ENCODE results near the gene SULT6B1.

DNA sequence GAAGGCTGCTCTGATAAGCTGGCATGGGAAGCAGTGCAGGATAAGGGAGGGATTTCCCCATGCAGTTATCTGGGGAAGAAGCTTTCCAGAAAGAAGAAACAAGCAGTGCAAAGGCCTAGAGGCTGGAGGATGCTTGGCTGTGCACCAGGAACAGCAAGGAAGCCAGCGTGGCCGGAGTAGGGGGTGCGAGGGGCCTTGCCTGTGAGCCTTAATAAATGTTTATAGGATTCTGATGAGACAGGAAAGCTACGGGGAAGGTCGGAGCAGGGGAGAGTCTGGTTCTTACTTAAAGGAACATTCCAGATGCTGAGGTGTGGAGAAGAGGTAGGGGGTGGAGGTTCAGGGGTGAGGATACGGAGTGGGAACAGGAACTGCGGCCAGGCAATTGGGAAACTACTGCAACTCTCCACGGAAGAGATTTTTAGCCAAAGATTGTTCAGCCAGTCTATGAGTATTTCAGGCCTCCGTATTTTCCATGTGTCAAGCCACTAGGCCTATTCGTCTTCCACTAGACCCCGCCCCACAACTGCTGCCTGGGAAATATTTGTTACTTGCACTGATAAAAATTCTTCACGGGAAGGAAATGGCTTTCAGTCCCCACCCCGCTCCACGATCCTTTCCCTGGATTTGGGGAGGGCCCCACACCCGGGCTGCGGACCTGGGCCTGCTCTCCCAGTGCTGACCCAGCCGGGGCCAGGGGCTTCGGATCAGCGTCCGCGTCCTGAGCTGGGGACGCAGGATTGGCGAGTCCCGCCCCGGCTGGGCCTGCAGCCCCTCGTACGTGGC, 32.2 kb downstream of the SULT6B1 start:
- no peak for TF ChIP-seq POLR2A (IDR thresholded peaks at IDR 0.05)
- TF ChIP-seq, protein P1, sequence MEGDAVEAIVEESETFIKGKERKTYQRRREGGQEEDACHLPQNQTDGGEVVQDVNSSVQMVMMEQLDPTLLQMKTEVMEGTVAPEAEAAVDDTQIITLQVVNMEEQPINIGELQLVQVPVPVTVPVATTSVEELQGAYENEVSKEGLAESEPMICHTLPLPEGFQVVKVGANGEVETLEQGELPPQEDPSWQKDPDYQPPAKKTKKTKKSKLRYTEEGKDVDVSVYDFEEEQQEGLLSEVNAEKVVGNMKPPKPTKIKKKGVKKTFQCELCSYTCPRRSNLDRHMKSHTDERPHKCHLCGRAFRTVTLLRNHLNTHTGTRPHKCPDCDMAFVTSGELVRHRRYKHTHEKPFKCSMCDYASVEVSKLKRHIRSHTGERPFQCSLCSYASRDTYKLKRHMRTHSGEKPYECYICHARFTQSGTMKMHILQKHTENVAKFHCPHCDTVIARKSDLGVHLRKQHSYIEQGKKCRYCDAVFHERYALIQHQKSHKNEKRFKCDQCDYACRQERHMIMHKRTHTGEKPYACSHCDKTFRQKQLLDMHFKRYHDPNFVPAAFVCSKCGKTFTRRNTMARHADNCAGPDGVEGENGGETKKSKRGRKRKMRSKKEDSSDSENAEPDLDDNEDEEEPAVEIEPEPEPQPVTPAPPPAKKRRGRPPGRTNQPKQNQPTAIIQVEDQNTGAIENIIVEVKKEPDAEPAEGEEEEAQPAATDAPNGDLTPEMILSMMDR (IDR thresholded peaks at IDR 0.05): no peak

Measured in transverse colon (tissue), 3 donors.